Neural crest cell (in vitro differentiated cells): ENCODE data around the gene SPAG16. TPM values are rescaled to one million over a fixed set of nuclear protein-coding genes. Genes with fewer than 3 reads are reported as not detected.

Experiments
- DNase-seq: peaks from one replicate; pipeline ENCODE4 v3.0.0; 2021; ENCODE audit warnings: low read depth, mixed read lengths, low spot score
- H3K27ac Mint-ChIP-seq: one replicate; pipeline ENCODE4 v1.8.0; 2021; ENCODE audit warnings: mild to moderate bottlenecking, mixed read lengths; ENCODE audit not compliant: unreplicated experiment
- H3K27me3 Mint-ChIP-seq: 2 replicates; pipeline ENCODE4 v1.8.0; 2021; ENCODE audit warnings: low read depth, mild to moderate bottlenecking, mixed read lengths
- H3K36me3 Mint-ChIP-seq: 2 replicates; pipeline ENCODE4 v1.8.0; 2021; ENCODE audit warnings: low read depth, mild to moderate bottlenecking, mixed read lengths
- H3K4me1 Mint-ChIP-seq: 2 replicates; pipeline ENCODE4 v1.8.0; 2021; ENCODE audit warnings: mixed read lengths
- H3K4me3 Mint-ChIP-seq: one replicate; pipeline ENCODE4 v1.8.0; 2021; ENCODE audit warnings: mild to moderate bottlenecking, mixed read lengths
- H3K9me3 Mint-ChIP-seq: 2 replicates; pipeline ENCODE4 v1.8.0; 2021; ENCODE audit warnings: mixed read lengths
- total RNA-seq: library from RNA; stranded (reverse); gene quantifications from 2 replicates; pipeline ENCODE4 v1.2.1, GENCODE V29; 2021
- TF ChIP-seq, protein P1 (sequence below): fragments of 200-600 bp; sonication (generic); conservative IDR thresholded peaks from 2 replicates; pipeline ENCODE4 v1.5.0; 2021; ENCODE audit warnings: antibody characterized with exemption, mild to moderate bottlenecking

SPAG16 gene
- total RNA-seq, 1 donor from 2014 or later: 29.0 TPM

DNA sequence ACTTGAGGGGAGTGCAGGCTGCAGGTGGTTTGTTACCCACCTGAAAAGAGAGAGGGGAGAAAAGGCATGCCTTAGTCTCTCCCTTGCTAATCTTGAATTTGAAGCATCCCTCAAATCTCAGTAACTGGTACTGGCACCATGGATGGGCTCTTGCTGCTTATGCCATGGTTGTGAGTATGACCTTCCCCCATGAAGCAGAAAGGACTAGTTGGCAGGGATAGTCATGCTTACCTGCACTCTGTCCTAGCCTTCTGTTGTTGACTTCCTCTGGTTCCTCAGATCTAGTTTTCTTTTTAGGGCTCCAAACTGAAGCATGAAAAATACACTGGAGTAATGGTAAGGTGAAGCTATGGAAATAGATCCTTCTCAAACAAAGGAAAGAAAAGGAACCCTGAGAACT, 191.2 kb downstream of the SPAG16 start:
- H3K4me3 Mint-ChIP-seq: no peak overlapping the region
- TF ChIP-seq, protein P1, sequence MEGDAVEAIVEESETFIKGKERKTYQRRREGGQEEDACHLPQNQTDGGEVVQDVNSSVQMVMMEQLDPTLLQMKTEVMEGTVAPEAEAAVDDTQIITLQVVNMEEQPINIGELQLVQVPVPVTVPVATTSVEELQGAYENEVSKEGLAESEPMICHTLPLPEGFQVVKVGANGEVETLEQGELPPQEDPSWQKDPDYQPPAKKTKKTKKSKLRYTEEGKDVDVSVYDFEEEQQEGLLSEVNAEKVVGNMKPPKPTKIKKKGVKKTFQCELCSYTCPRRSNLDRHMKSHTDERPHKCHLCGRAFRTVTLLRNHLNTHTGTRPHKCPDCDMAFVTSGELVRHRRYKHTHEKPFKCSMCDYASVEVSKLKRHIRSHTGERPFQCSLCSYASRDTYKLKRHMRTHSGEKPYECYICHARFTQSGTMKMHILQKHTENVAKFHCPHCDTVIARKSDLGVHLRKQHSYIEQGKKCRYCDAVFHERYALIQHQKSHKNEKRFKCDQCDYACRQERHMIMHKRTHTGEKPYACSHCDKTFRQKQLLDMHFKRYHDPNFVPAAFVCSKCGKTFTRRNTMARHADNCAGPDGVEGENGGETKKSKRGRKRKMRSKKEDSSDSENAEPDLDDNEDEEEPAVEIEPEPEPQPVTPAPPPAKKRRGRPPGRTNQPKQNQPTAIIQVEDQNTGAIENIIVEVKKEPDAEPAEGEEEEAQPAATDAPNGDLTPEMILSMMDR: no peak
- peaks cover 9% of the 10 kb centered on the region for H3K36me3 Mint-ChIP-seq
- no peak overlapping the region for H3K27ac Mint-ChIP-seq
- H3K27me3 Mint-ChIP-seq: no peaks in the 10 kb centered on the region
- DNase-seq: no peak
- H3K4me1 Mint-ChIP-seq: no peaks in the 10 kb centered on the region
- H3K9me3 Mint-ChIP-seq: peaks cover 26% of the 10 kb centered on the region

DNA sequence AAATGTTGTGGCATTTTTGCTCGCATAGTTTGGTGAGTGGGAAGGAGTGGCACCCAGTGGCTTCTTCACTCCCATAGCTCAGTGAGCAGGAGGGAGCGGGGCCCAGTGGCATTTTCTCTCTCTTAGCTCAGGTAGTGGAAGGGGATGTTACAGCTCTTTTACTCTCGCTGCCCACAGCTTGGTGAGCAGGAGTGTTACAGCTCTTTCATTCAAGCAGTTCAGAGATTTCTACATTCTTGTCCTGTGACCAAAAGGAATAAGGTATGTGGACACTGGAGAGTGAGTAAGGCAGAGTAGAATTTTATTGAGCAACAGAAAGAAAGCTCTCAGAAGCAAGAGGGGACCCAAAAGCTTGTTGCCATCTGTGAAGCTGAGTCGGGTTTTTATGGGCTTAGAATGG, 192.4 kb downstream of the SPAG16 start:
- TF ChIP-seq, protein P1: no peak

DNA sequence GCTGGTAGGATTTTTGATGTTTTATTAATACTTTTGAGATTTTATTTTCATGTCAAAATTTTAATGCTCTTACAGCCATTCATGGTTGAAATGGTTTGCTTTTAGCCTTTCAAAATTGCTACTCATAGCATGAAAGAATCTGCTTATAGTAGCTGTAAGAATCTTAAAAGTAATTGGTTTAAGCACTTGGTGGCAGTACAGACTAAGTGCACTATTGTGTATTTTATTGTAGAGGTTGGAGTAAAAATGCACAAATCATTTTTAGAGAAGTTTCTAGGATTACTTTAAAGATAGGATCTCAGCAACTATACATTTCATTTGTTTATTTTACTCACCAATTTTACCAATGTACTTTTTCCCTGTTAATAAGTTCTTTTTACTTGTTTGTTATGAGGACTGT, 205.8 kb downstream of the SPAG16 start:
- no peak for DNase-seq
- H3K27me3 Mint-ChIP-seq: no peaks in the 10 kb centered on the region
- H3K27ac Mint-ChIP-seq: no peak overlapping the region
- TF ChIP-seq, protein P1: peak; percentile 37
- no peaks in the 10 kb centered on the region for H3K9me3 Mint-ChIP-seq
- H3K4me1 Mint-ChIP-seq: no peaks in the 10 kb centered on the region
- no peak overlapping the region for H3K4me3 Mint-ChIP-seq
- no peaks in the 10 kb centered on the region for H3K36me3 Mint-ChIP-seq

More for the DNA sequence above, 192.4 kb downstream of the SPAG16 start:
- Mint-ChIP-seq H3K4me1 (no peaks in the 10 kb centered on the region), H3K36me3 (peaks cover 9% of the 10 kb centered on the region), H3K9me3 (peaks cover 23% of the 10 kb centered on the region), H3K27me3 (no peaks in the 10 kb centered on the region), H3K27ac (no peak overlapping the region), H3K4me3 (no peak overlapping the region)
- DNase-seq: no peak

DNA sequence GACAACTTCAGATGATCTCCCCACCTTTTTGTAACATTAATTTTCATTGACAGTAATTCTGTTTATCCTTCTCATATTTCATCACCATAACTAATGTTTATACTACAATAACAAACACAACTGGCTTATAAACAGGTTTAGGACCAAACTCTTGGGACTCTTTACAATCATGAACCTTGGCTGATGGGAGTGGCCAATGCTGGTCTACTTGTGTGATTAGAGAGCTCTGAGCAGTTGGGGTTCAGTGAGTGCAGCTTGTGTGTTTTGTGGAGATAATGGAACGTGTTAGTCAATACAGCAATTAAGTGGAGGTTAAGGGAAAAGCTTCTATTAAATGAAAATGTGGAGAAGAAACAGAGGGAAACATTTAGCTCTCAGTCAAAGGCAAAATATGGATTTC, 207.1 kb downstream of the SPAG16 start:
- H3K4me1 Mint-ChIP-seq: no peaks in the 10 kb centered on the region
- H3K27me3 Mint-ChIP-seq: no peaks in the 10 kb centered on the region
- TF ChIP-seq, protein P1: no peak
- no peak overlapping the region for H3K27ac Mint-ChIP-seq
- no peak overlapping the region for H3K4me3 Mint-ChIP-seq
- no peaks in the 10 kb centered on the region for H3K36me3 Mint-ChIP-seq
- H3K9me3 Mint-ChIP-seq: no peaks in the 10 kb centered on the region
- DNase-seq: no peak

DNA sequence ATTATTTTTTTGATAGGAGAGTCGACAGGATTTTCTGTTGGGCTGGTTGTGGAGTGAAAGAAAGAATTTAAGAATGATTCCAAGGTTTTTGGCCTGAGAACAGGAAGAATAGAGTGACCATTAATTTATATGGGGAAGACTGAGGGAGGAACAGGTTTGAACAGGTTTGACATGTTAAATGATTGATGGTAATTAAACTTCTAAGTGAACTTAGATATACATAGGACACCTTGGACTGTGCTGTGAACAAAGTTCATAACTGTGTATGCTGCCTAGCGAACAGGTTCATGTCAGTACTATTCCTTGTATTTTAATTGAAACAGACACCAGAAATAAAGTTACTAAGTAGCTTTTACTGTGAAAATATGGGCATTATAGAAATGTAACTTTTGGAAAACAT, 212.0 kb downstream of the SPAG16 start:
- Mint-ChIP-seq H3K27me3 (no peaks in the 10 kb centered on the region), H3K4me3 (no peak overlapping the region), H3K36me3 (no peaks in the 10 kb centered on the region), H3K9me3 (no peaks in the 10 kb centered on the region), H3K27ac (no peak overlapping the region), H3K4me1 (no peaks in the 10 kb centered on the region)
- TF ChIP-seq, protein P1: no peak
- no peak for DNase-seq

DNA sequence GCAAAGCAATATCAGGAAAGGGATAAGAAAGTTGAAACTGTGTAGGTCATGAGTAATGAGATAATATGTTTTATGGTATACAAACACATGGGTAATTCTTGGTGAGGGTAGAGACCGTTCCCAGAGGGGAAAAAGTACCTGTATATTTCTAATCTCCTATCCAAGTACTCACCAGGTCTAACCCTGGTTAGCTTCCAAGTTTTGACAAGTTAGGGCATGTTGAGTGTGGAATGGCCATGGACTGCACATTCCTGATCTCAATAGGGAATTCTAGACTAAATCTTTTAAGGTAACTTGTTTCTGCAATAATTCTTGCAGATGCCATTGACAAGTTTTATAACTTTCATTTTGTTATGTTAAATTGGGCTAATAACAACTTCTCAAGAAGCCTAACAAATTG, 216.6 kb downstream of the SPAG16 start:
- Mint-ChIP-seq H3K4me3 (no peak overlapping the region), H3K27ac (no peak overlapping the region), H3K9me3 (no peaks in the 10 kb centered on the region), H3K27me3 (no peaks in the 10 kb centered on the region), H3K4me1 (no peaks in the 10 kb centered on the region), H3K36me3 (no peaks in the 10 kb centered on the region)
- TF ChIP-seq, protein P1: no peak
- no peak for DNase-seq
